Vagina (tissue), 2 donors: ENCODE data around the gene CDKN2B-AS1.

Experiments used
- CTCF ChIP-seq, 3 experiments: fragments of 450-650 bp in 2 of 3; fragments of 200-600 bp in 1 of 3; sonication (generic) in 1 of 3; IDR thresholded peaks; one replicate each; pipeline ENCODE4 v1.5.1; 2017 to 2019; ENCODE audit warnings: antibody characterized with exemption in 3 of 3, mild to moderate bottlenecking in 2 of 3, moderate library complexity in 2 of 3
- POLR2AphosphoS5 ChIP-seq, 2 donors: sonication (generic); formaldehyde crosslinking; IDR thresholded peaks; one replicate each; pipeline ENCODE4 v1.9.0; 2017; ENCODE audit warnings: antibody characterized with exemption in 2 of 2, mild to moderate bottlenecking in 2 of 2, low read depth in 1 of 2; ENCODE audit not compliant: insufficient read depth in 1 of 2

GRCh38 chr9:22033012-22033630 lies 38.5 kb downstream of the CDKN2B-AS1 start:
- TF ChIP-seq POLR2AphosphoS5 (IDR thresholded peaks at IDR 0.05; ENCODE audit: insufficient read depth in 1 of 2, low read depth in 1 of 2) (peak in 1 of 2 donors; percentile 32), CTCF (IDR thresholded peaks at IDR 0.05) (no peak)
